Endothelial cell of umbilical vein (primary cell): Measurements from ENCODE around the gene MYD88. TPM values are rescaled to one million over a fixed set of nuclear protein-coding genes. Genes with fewer than 3 reads are reported as not detected.

ENCODE experiments used
- BruUV-seq: library from RNA; stranded (reverse); fragments of 400-500 nt; replicated peaks from 2 replicates; lab custom pipeline; 2021; lab: Mats Ljungman, UMichigan
- CTCF ChIA-PET: fragments of 300-600, 350-600 bp; sonication (Branson Sonifier 250); formaldehyde crosslinking; loops from one replicate; lab custom pipeline; 2021; ENCODE audit warnings: antibody characterized with exemption, inconsistent platforms; lab: Charles Lee
- POLR2A ChIA-PET: fragments of 300-600, 350-600 bp; sonication (Branson Sonifier 250); formaldehyde crosslinking; loops from one replicate; lab custom pipeline; 2021; ENCODE audit warnings: antibody characterized with exemption, inconsistent platforms; lab: Charles Lee
- DNase-seq: peaks from one replicate; pipeline ENCODE4 v3.0.0-alpha.2; 2011; ENCODE audit warnings: low read depth, low spot score
- FAIRE-seq: peaks from 2 replicates; lab custom pipeline; 2011; peaks lifted over from hg19 to GRCh38; lab: Jason Lieb, UNC
- H2AFZ ChIP-seq: 2 replicates; pipeline ENCODE4 v1.6.0; 2012; ENCODE audit warnings: low read depth, low read length, control low read depth, inconsistent platforms
- H3K27ac ChIP-seq: 2 replicates; pipeline ENCODE4 v1.5.1; 2011; ENCODE audit warnings: low read depth, mild to moderate bottlenecking, control low read depth, low read length, moderate library complexity; ENCODE audit not compliant: insufficient read depth
- H3K27me3 ChIP-seq, 2 experiments: 2 replicates each; pipeline versions ENCODE4 v1.6.0 to v1.6.1; 2011; ENCODE audit warnings: low read length in 2 of 2, mixed read lengths in 1 of 2; ENCODE audit not compliant: control insufficient read depth in 2 of 2, insufficient read depth in 2 of 2
- H3K36me3 ChIP-seq, 2 experiments: 2 replicates in 1 of 2; 3 replicates in 1 of 2; pipeline ENCODE4 v1.5.1; 2011; ENCODE audit warnings: low read length in 2 of 2, mild to moderate bottlenecking in 1 of 2, moderate library complexity in 1 of 2; ENCODE audit not compliant: control insufficient read depth in 2 of 2, insufficient read depth in 2 of 2; ENCODE audit errors: extremely low read depth in 1 of 2
- H3K4me1 ChIP-seq: 3 replicates; pipeline ENCODE4 v1.5.1; 2011; ENCODE audit warnings: mild to moderate bottlenecking, low read length; ENCODE audit not compliant: control insufficient read depth, insufficient read depth; ENCODE audit errors: extremely low read depth
- H3K4me2 ChIP-seq: 2 replicates; pipeline ENCODE4 v1.6.1; 2011; ENCODE audit warnings: low read length, control low read depth, mixed read lengths; ENCODE audit not compliant: insufficient read depth
- H3K4me3 ChIP-seq, 3 experiments: fragments of 200-600 bp in 1 of 3; sonication (generic), shearing (Covaris generic) in 1 of 3; replicated peaks in 1 of 3; 2 replicates each; pipeline ENCODE4 v1.5.1; 2011 to 2016; ENCODE audit warnings: control low read depth in 3 of 3, low read length in 3 of 3, mild to moderate bottlenecking in 2 of 3, inconsistent platforms in 1 of 3, low read depth in 1 of 3, moderate library complexity in 1 of 3; ENCODE audit not compliant: insufficient read depth in 1 of 3
- H3K79me2 ChIP-seq: 2 replicates; pipeline ENCODE4 v1.6.0; 2012; ENCODE audit warnings: low read length, inconsistent platforms; ENCODE audit not compliant: control insufficient read depth, insufficient read depth
- H3K9ac ChIP-seq: replicated peaks from 2 replicates; pipeline ENCODE3; 2011; ENCODE audit warnings: low read length, control low read depth; ENCODE audit not compliant: insufficient read depth; ENCODE audit errors: extremely low read depth
- H3K9me1 ChIP-seq: replicated peaks from 3 replicates; pipeline ENCODE4 v1.6.0; 2011; ENCODE audit warnings: mild to moderate bottlenecking, low read length; ENCODE audit not compliant: control insufficient read depth, insufficient read depth; ENCODE audit errors: extremely low read depth
- H3K9me3 ChIP-seq: replicated peaks from 2 replicates; pipeline ENCODE4 v1.5.1; 2012; ENCODE audit warnings: low read length, inconsistent platforms; ENCODE audit not compliant: control insufficient read depth, insufficient read depth
- H4K20me1 ChIP-seq: replicated peaks from 2 replicates; pipeline ENCODE3; 2011; ENCODE audit warnings: mild to moderate bottlenecking, low read length; ENCODE audit not compliant: control insufficient read depth, insufficient read depth; ENCODE audit errors: extremely low read depth
- CTCF ChIP-seq, 2 donors: IDR thresholded peaks; 1 replicate in 1 of 2; 2 replicates in 1 of 2; pipeline ENCODE4 v1.5.1; 2011; ENCODE audit warnings: low read length in 2 of 2, mild to moderate bottlenecking in 2 of 2, moderate library complexity in 2 of 2, control low read depth in 1 of 2, inconsistent platforms in 1 of 2, low read depth in 1 of 2; ENCODE audit not compliant: insufficient read depth in 1 of 2; ENCODE audit errors: extremely low read depth in 1 of 2
- EZH2 ChIP-seq: IDR thresholded peaks from 2 replicates; pipeline ENCODE4 v1.6.1; 2012; ENCODE audit warnings: borderline replicate concordance, low read depth, mild to moderate bottlenecking, moderate library complexity, low read length, inconsistent platforms; ENCODE audit not compliant: severe bottlenecking
- FOS ChIP-seq: IDR thresholded peaks from 2 replicates; pipeline ENCODE4 v1.6.1; 2011; ENCODE audit warnings: mild to moderate bottlenecking, low read length, moderate library complexity, borderline replicate concordance; ENCODE audit not compliant: insufficient read depth
- GATA2 ChIP-seq: IDR thresholded peaks from 2 replicates; pipeline ENCODE4 v1.7.0; 2011; ENCODE audit warnings: low read depth, mild to moderate bottlenecking, moderate library complexity, mixed read lengths, low read length; ENCODE audit not compliant: insufficient read length, insufficient read depth
- JUN ChIP-seq: IDR thresholded peaks from 2 replicates; pipeline ENCODE4 v1.6.1; 2011; ENCODE audit warnings: borderline replicate concordance, low read depth; ENCODE audit not compliant: insufficient read length, insufficient read depth
- MAX ChIP-seq: IDR thresholded peaks from 2 replicates; pipeline ENCODE4 v1.6.1; 2011; ENCODE audit not compliant: insufficient read depth, insufficient read length
- MYC ChIP-seq: IDR thresholded peaks from one replicate; pipeline ENCODE4 v1.6.1; 2011; ENCODE audit warnings: mild to moderate bottlenecking, low read depth, low read length
- POLR2A ChIP-seq: IDR thresholded peaks from 2 replicates; pipeline ENCODE4 v1.6.1; 2012; ENCODE audit warnings: low read depth, mild to moderate bottlenecking, control low read depth, low read length
- POLR2AphosphoS5 ChIP-seq: IDR thresholded peaks from 2 replicates; pipeline ENCODE4 v1.6.1; 2012; ENCODE audit warnings: low read depth, mild to moderate bottlenecking, control low read depth, low read length, moderate library complexity; ENCODE audit not compliant: insufficient read depth
- dilution Hi-C: fragments of 300-500 bp; cut with MboI; formaldehyde crosslinking; loops from one replicate; pipeline ENCODE4 v1.15.0; 2019; ENCODE audit warnings: low sequenced_read_pairs; ENCODE audit not compliant: extremely low pct_ligation_motif_present
- intact Hi-C: fragments of 100-400 bp; cut with micrococcal nuclease; formaldehyde crosslinking; loops from one replicate; pipeline ENCODE4 v1.10.0; 2022
- polyA plus RNA-seq, 4 experiments: library from polyadenylated mRNA; depleted of rRNA in 3 of 4; stranded (reverse) in 3 of 4; unstranded in 1 of 4; fragments of >200 nt; gene quantifications; 2 replicates each; pipeline versions ENCODE4 v1.2.1 to v1.2.3, GENCODE V29; 2011 to 2012; ENCODE audit warnings: missing spikeins in 1 of 4
- total RNA-seq: library from RNA; stranded (reverse); gene quantifications from 2 replicates; pipeline ENCODE4 v1.2.3, GENCODE V29; 2021

MYD88 gene
- total and polyA plus RNA-seq, 2 donors (not counting 3 experiments of a cell fraction or from before 2014, with no cell fraction given): 35.1 to 55.0 TPM

GRCh38 chr3:38133209-38133556, 5.3 kb upstream of the MYD88 start:
- POLR2A ChIA-PET: no interaction called here
- FAIRE-seq: no peak
- Histone ChIP-seq H3K27me3 (no peaks in the 10 kb centered on the region), H3K27ac (no peak overlapping the region), H3K9me1 (no peaks in the 10 kb centered on the region), H3K36me3 (peaks cover 2 to 21% of the 10 kb centered on the region in 2 experiments), H3K4me2 (no peak overlapping the region), H3K9ac (no peak overlapping the region), H3K4me1 (peaks cover 13% of the 10 kb centered on the region), H2AFZ (no peak overlapping the region), H3K9me3 (no peaks in the 10 kb centered on the region), H3K4me3 (no peak overlapping the region), H4K20me1 (no peaks in the 10 kb centered on the region), H3K79me2 (peaks cover 11% of the 10 kb centered on the region)
- BruUV-seq: no TSS peak
- CTCF ChIA-PET: interaction anchor here (0.6 to 1.2 kb wide), 3 partner anchors 14 to 165 kb away, joined by 3 to 8 read pairs (median 3); no protein-coding TSS in a partner anchor
- no peak for DNase-seq
- intact Hi-C loops (loop anchor here (10.0 kb wide), 2 partner anchors 278 to 522 kb away; no protein-coding TSS in a partner anchor), dilution Hi-C loops (no loop called here)
- TF ChIP-seq POLR2A (no peak), MYC (no peak), JUN (no peak), MAX (no peak), CTCF (IDR thresholded peaks at IDR 0.05; ENCODE audit: extremely low read depth in 1 of 2, insufficient read depth in 1 of 2, low read depth in 1 of 2, low read length in 2 of 2) (no peak), FOS (no peak), EZH2 (no peak), POLR2AphosphoS5 (no peak), GATA2 (no peak)
